Measurements from ENCODE around the gene SRSF9. TPM values are rescaled to one million over a fixed set of nuclear protein-coding genes. Genes with fewer than 3 reads are reported as not detected.

The SRSF9 gene
- total and polyA plus RNA-seq, 9 donors = 71.6 to 123 (median 102) TPM

DNA sequence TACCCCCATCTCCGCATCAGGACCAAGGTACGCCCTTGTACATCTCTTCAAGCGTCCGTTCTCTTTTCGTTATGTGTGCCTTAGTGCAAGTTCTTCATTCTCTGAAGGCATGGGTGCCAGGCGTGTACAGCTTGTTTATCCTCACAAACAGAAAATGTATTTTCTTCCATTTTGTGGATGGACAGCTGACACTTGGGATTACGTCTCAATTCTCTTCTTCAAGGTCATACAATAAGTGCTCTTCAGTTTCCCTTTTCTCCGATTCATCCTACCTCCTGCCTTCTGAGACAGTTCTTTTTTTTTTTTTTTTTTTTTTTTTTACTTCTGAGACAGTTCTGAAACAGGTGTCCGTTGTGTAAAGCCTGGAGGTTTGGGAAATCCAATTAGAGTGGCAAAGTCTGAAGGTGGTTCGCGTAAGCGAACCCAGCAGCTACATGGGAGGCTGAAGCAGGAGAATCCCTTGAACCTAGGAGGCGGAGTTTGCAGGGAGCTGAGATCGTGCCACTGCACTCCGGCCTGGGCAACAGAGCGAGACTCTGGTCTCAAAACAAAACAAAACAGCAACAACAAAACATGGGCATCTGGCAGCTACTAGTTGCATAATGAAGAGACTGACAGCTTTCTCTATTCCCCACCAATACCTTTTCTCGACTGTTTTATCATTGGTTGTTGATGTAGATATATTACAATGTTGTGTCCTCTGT, 30.9 kb downstream of the SRSF9 start:
- WGBS (ENCODE audit: insufficient coverage) = 20% methylated on average over 10 of the region's 17 CpGs
- Histone ChIP-seq H3K27ac (ENCODE audit: low read length) (peak overlapping the region; percentile 86), H3K27me3 (ENCODE audit: control insufficient read depth, insufficient read depth, low read length) (no peaks in the 10 kb centered on the region), H3K4me1 (ENCODE audit: control insufficient read depth, insufficient read depth, low read length) (peaks cover 13% of the 10 kb centered on the region), H3K4me3 (ENCODE audit: low read length) (peak overlapping the region; percentile 84), H3K36me3 (ENCODE audit: control insufficient read depth, insufficient read depth, low read length) (peaks cover 25% of the 10 kb centered on the region), H3K9me3 (replicated peaks; ENCODE audit: control insufficient read depth, low read depth, low read length) (no peaks in the 10 kb centered on the region)
- DNase-seq = no peak

DNA sequence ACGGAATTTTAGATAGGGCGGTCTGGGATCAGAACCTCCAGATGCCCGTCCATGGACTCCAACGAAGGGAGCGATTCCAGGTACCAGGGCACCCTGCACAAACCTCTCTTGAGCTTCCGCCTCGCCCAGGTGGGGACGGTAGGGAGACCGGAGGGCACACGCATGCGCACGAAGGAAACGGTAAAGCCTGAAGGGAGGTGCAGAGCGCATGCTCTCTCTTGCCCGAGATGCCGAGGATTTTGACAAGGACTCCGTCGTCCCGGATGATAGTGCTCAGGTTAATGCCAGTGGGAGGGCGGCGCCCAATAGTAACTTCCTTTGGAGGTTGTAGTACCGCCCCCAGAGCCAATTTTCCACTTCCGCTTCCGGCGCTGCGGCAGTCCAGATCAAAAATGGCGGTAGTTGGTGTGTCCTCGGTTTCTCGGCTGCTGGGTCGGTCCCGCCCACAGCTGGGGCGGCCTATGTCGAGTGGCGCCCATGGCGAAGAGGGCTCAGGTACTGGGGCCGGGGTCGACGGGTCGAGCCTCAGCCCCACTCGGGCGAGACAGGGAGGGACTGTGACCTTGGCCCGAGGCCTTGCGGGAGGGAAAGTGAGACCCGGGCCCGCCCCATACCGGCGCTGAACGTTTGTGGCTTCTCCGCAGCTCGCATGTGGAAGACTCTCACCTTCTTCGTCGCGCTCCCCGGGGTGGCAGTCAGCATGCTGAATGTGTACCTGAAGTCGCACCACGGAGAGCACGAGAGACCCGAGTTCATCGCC, 31.6 kb downstream of the SRSF9 start, which contains the start of gene COX6A1:
Gene COX6A1 (plus strand): TSS at position 379 of the 760 bp plus-strand sequence. CDS start 14 bp downstream, at position 393.
- WGBS (ENCODE audit: insufficient coverage) = under 1% methylated on average over 43 of the region's 59 CpGs
- Histone ChIP-seq H3K36me3 (ENCODE audit: control insufficient read depth, insufficient read depth, low read length) (peaks cover 19% of the 10 kb centered on the region), H3K27me3 (ENCODE audit: control insufficient read depth, insufficient read depth, low read length) (peaks cover 3% of the 10 kb centered on the region), H3K4me1 (ENCODE audit: control insufficient read depth, insufficient read depth, low read length) (peaks cover 13% of the 10 kb centered on the region), H3K4me3 (ENCODE audit: low read length) (peak within 1 kb of the TSS; percentile 84), H3K9me3 (replicated peaks; ENCODE audit: control insufficient read depth, low read depth, low read length) (no peaks in the 10 kb centered on the region), H3K27ac (ENCODE audit: low read length) (peak within 1 kb of the TSS; percentile 86)
- DNase-seq = peak; percentile 99

DNA sequence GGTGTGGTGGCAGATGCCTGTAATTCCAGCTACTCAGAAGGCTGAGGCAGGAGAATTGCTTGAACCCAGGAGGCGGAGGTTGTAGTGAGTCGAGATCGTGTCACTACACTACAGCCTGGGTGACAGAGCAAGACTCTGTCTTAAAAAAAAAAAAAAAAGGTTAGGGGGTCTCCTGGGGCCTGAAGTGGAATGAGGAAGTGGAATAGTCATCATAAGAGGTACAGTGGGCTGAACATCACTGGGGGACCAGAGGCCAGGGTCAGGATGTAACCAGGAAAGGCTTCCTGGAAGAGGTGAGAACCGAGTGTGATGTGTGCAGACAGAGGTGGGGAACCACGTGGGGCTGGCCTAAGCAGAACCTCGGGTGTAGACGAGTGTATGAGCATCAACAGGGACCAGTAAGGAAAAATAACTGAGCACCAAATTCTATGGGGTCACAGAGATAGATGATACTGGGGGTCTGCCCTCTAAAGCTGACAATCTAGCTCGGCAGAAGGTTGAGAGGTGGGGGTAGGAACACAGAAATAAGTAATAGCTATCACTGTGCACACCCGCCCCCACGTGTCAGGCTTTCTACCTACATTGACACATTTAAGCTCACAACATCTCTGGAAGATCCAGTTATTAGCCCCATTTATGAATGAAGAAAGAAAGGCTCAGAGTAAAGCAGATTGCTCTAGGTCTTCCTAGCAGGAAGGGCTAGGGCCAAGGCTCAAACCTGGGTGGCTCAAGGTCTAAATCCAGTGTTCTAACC, 36.6 kb downstream of the SRSF9 start:
- Histone ChIP-seq H3K4me3 (ENCODE audit: low read length) (no peak overlapping the region), H3K4me1 (ENCODE audit: control insufficient read depth, insufficient read depth, low read length) (peaks cover 6% of the 10 kb centered on the region), H3K27ac (ENCODE audit: low read length) (no peak overlapping the region), H3K27me3 (ENCODE audit: control insufficient read depth, insufficient read depth, low read length) (peaks cover 6% of the 10 kb centered on the region), H3K36me3 (ENCODE audit: control insufficient read depth, insufficient read depth, low read length) (no peaks in the 10 kb centered on the region), H3K9me3 (replicated peaks; ENCODE audit: control insufficient read depth, low read depth, low read length) (no peaks in the 10 kb centered on the region)
- DNase-seq = no peak
- WGBS (ENCODE audit: insufficient coverage) = 55% methylated on average over 7 of the region's 10 CpGs

DNA sequence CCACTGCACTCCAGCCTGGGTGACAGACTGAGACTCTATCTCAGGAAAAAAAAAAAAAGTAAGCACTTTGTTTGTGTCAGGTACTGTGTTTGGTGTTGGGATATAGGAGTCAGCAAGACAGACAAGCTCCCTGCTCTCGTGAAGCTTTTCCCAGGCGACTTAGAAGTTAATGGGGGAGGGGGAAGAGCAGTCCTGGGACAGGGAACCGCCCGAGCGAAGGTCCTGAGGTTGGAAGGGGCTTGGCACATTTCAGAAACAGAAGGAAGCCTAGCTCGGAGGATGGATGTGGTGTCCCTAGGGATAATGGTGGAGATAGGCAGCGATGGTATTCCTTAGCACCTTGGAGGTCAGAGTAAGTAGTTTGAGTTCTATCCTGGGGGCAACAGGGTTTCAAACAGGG, 40.2 kb downstream of the SRSF9 start:
- H3K4me1 ChIP-seq (ENCODE audit: control insufficient read depth, insufficient read depth, low read length) = peaks cover 3% of the 10 kb centered on the region
- H3K27ac ChIP-seq (ENCODE audit: low read length) = no peak overlapping the region
- DNase-seq = no peak
- H3K4me3 ChIP-seq (ENCODE audit: low read length) = no peak overlapping the region
- WGBS (ENCODE audit: insufficient coverage) = 55% methylated on average over 7 of the region's 7 CpGs
- H3K9me3 ChIP-seq (replicated peaks; ENCODE audit: control insufficient read depth, low read depth, low read length) = no peaks in the 10 kb centered on the region
- H3K27me3 ChIP-seq (ENCODE audit: control insufficient read depth, insufficient read depth, low read length) = peaks cover 6% of the 10 kb centered on the region
- H3K36me3 ChIP-seq (ENCODE audit: control insufficient read depth, insufficient read depth, low read length) = no peaks in the 10 kb centered on the region

DNA sequence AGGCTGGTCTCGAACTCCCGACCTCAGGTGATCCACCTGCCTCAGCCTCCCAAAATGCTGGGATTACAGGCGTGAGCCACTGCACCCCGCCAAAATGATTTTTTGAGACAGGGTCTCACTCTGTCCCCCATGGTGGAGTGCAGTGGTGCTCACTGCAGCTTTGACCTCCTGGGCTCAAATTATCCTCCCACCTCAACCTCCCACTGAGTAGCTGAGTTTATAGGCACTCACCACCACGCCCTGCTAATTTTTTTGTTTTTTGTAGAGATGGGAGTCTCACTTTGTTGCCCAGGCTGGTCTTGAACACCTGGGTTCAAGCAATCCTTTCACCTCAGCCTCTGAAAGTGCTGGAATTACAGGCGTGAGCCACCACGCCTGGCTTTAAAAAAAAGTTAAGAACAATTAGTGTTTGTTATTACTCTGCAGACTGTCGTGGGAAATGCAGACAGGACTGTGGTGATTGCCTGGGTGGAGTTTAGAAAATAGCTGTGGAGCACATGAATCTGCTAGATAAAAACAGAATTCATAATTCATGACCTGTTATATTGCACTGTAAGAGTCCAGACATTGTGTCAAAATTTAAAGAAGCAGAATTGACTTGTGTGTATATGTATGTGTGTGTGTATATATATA, 40.8 kb downstream of the SRSF9 start:
- Histone ChIP-seq H3K27ac (ENCODE audit: low read length) (no peak overlapping the region), H3K9me3 (replicated peaks; ENCODE audit: control insufficient read depth, low read depth, low read length) (no peaks in the 10 kb centered on the region), H3K36me3 (ENCODE audit: control insufficient read depth, insufficient read depth, low read length) (no peaks in the 10 kb centered on the region), H3K4me3 (ENCODE audit: low read length) (no peak overlapping the region), H3K27me3 (ENCODE audit: control insufficient read depth, insufficient read depth, low read length) (peaks cover 6% of the 10 kb centered on the region), H3K4me1 (ENCODE audit: control insufficient read depth, insufficient read depth, low read length) (peaks cover 3% of the 10 kb centered on the region)
- DNase-seq = no peak
- 85% methylated on average over 4 of the region's 8 CpGs for WGBS (ENCODE audit: insufficient coverage)

DNA sequence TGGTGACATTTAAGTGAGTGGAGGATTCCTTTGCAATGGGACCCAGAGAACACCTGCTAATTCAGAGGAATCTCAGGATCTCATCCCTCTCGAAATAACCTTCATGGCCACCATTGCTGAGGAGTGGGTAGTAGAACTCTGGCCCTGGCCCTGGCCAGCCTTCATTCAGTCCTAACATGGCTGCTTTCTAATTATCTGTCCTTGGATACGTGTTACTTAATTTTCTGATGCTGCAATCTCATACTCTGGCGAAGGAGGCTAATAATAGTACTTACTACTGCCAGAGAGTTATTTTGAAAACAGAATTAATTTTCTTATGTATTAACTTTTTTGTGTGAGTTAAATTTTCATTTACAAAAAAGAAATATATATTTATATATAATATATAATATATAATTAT, 43.8 kb downstream of the SRSF9 start:
- H3K36me3 ChIP-seq (ENCODE audit: control insufficient read depth, insufficient read depth, low read length) = no peaks in the 10 kb centered on the region
- peaks cover 4% of the 10 kb centered on the region for H3K27me3 ChIP-seq (ENCODE audit: control insufficient read depth, insufficient read depth, low read length)
- H3K9me3 ChIP-seq (replicated peaks; ENCODE audit: control insufficient read depth, low read depth, low read length) = no peaks in the 10 kb centered on the region
- DNase-seq = no peak
- H3K4me3 ChIP-seq (ENCODE audit: low read length) = no peak overlapping the region
- H3K27ac ChIP-seq (ENCODE audit: low read length) = no peak overlapping the region
- no CpG with 5 or more reads among the region's 3 CpGs for WGBS (ENCODE audit: insufficient coverage)
- peaks cover 3% of the 10 kb centered on the region for H3K4me1 ChIP-seq (ENCODE audit: control insufficient read depth, insufficient read depth, low read length)

DNA sequence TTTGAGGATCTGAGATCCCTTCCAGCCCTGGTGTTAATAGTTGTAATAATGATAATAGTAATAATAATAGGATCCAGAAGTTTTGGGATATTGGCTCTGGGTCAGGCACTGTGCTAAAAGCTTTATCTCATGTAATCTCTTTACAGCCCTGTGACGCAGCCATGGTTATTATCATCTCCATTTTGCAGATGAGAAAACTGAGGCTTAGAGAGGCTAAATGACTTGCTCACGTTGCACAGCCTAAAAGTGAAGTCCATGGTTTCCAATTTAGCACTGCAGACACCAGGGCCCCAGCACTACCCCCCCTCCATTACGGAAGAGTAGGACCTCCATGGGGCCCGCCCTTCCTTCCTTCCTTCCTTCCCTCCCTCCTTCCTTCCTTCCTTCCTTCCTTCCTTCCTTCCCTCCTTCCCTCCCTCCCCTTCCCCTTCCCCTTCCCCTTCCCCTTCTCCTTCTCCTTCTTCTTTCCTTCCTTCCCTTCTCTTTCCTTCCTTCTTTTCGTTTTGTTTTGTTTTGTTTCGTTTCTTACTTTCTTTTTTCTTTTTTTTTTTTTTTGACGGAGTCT, 46.6 kb downstream of the SRSF9 start:
- H3K27me3 ChIP-seq (ENCODE audit: control insufficient read depth, insufficient read depth, low read length) = no peaks in the 10 kb centered on the region
- H3K36me3 ChIP-seq (ENCODE audit: control insufficient read depth, insufficient read depth, low read length) = no peaks in the 10 kb centered on the region
- H3K4me1 ChIP-seq (ENCODE audit: control insufficient read depth, insufficient read depth, low read length) = no peaks in the 10 kb centered on the region
- 88% methylated on average over 4 of the region's 7 CpGs for WGBS (ENCODE audit: insufficient coverage)
- DNase-seq = no peak
- no peak overlapping the region for H3K27ac ChIP-seq (ENCODE audit: low read length)
- no peaks in the 10 kb centered on the region for H3K9me3 ChIP-seq (replicated peaks; ENCODE audit: control insufficient read depth, low read depth, low read length)
- no peak overlapping the region for H3K4me3 ChIP-seq (ENCODE audit: low read length)

DNA sequence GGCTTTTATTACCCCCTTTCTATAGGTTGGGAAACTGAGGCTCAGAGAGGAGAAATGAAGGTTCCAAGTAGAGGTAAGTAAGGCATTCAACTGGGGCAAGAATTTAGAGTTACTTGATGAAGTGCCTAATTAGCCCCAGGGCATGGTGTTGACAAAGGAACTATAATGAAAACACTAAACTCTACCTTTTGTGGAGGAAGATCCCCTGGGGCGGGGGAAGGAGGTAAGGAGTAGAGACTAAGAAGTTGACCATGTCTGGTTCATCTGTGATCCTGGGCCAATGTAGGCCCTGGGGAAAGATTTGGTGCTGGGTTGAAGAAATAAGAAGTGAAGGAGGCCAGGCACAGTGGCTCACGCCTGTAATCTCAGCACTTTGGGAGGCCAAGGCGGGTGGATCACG, 47.8 kb downstream of the SRSF9 start:
- Histone ChIP-seq H3K4me1 (ENCODE audit: control insufficient read depth, insufficient read depth, low read length) (no peaks in the 10 kb centered on the region), H3K9me3 (replicated peaks; ENCODE audit: control insufficient read depth, low read depth, low read length) (no peaks in the 10 kb centered on the region), H3K36me3 (ENCODE audit: control insufficient read depth, insufficient read depth, low read length) (no peaks in the 10 kb centered on the region), H3K27me3 (ENCODE audit: control insufficient read depth, insufficient read depth, low read length) (no peaks in the 10 kb centered on the region), H3K4me3 (ENCODE audit: low read length) (no peak overlapping the region), H3K27ac (ENCODE audit: low read length) (no peak overlapping the region)
- DNase-seq = no peak
- 78% methylated on average over 4 of the region's 4 CpGs for WGBS (ENCODE audit: insufficient coverage)

DNA sequence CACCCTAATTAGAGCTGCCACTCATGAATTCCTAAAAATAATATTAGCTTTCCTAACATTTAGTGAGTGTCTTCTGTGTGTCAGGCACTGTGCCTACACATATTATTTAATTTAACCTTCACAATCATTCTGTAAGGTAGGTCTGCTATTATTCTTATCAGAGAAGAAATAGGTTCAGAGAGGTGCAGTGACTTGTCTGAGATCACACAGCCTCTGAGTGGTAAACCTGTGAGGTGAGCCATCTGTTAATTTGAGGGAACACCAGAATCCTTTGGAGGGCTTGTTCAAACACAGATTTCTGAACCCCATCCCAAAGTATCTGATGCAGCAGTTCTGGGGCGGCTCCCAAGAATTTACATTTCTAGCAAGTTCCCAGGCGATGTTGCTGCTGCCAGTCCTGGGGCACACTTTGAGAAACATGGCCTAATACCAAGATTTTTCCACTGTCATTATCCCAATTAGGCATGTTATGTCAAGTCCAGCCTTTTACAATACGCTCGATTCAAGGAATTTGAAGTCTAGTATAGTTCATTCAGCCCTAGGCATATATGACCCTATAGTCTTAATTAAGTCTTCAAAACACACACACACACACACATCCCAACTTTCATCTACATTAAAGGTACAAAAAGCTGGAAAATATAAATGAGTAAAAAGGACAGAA, 51.5 kb downstream of the SRSF9 start:
- no peak for DNase-seq
- 92% methylated on average over 2 of the region's 4 CpGs for WGBS (ENCODE audit: insufficient coverage)
- Histone ChIP-seq H3K4me3 (ENCODE audit: low read length) (no peak overlapping the region), H3K4me1 (ENCODE audit: control insufficient read depth, insufficient read depth, low read length) (peaks cover 5% of the 10 kb centered on the region), H3K27me3 (ENCODE audit: control insufficient read depth, insufficient read depth, low read length) (peaks cover 2% of the 10 kb centered on the region), H3K27ac (ENCODE audit: low read length) (no peak overlapping the region), H3K36me3 (ENCODE audit: control insufficient read depth, insufficient read depth, low read length) (no peaks in the 10 kb centered on the region), H3K9me3 (replicated peaks; ENCODE audit: control insufficient read depth, low read depth, low read length) (no peaks in the 10 kb centered on the region)

Measured in muscle of leg (tissue), 11 donors.